ENCODE measurements around the gene NID1.

GRCh38 chr1:236075848-236076247, 11.0 kb upstream of the NID1 start:
- TF ChIP-seq CTCF (IDR thresholded peaks at IDR 0.05; ENCODE audit: poor library complexity, severe bottlenecking) (no peak), EP300 (conservative IDR thresholded peaks at IDR 0.05; ENCODE audit: poor library complexity, severe bottlenecking) (no peak)
